UCSD-AML1 (cell line): ENCODE measurements around the gene MIA.
"Not testable (repeated sequence)": the region's sequence is repeated elsewhere in the genome, so short reads cannot be mapped to it uniquely, and the experiment has no call there.

ENCODE experiments used
- DNase-seq: peaks from one replicate; lab custom pipeline; 2025; ENCODE audit not compliant: unreplicated experiment; lab: John Stamatoyannopoulos, UW

MIA gene

GRCh38 chr19:40750058-40750873 lies 25.1 kb upstream of the MIA start, which contains the start of gene ACTMAP:
ACTMAP (minus strand) TSS chr19:40750477; CDS start chr19:40749803, 674 bp downstream.
- peak; percentile 100 for DNase-seq

- peak; percentile 97 for DNase-seq
These were observed 24.3 kb upstream of the MIA start, which contains the start of gene SNRPA for GRCh38 chr19:40750874-40751537. SNRPA (plus strand) TSS chr19:40751203; CDS start chr19:40751409, 206 bp downstream.

- DNase-seq = no peak
These were observed 23.0 kb upstream of the MIA start for GRCh38 chr19:40752257-40752781.

GRCh38 chr19:40754611-40755247 lies 20.6 kb upstream of the MIA start:
- DNase-seq = no peak

GRCh38 chr19:40755248-40755624 lies 20.1 kb upstream of the MIA start:
- no peak for DNase-seq

- DNase-seq = no peak
These were observed 19.5 kb upstream of the MIA start for GRCh38 chr19:40755791-40756190.

- no peak for DNase-seq
These were observed 18.7 kb upstream of the MIA start for GRCh38 chr19:40756502-40757110.

- no peak for DNase-seq
These were observed 16.8 kb upstream of the MIA start for GRCh38 chr19:40758491-40758890.

- DNase-seq = no peak
These were observed 16.0 kb upstream of the MIA start for GRCh38 chr19:40759352-40759751.

- no peak for DNase-seq
These were observed 12.4 kb upstream of the MIA start for GRCh38 chr19:40762754-40763470.

GRCh38 chr19:40763526-40763925 lies 11.8 kb upstream of the MIA start:
- DNase-seq = no peak

- no peak for DNase-seq
These were observed 11.4 kb upstream of the MIA start for GRCh38 chr19:40763963-40764362.

GRCh38 chr19:40766385-40766784 lies 8.9 kb upstream of the MIA start:
- not testable (repeated sequence) for DNase-seq

- no peak for DNase-seq
These were observed 6.5 kb upstream of the MIA start for GRCh38 chr19:40768869-40769268.

- DNase-seq = not testable (repeated sequence)
These were observed 4.0 kb upstream of the MIA start for GRCh38 chr19:40771101-40771862.

- DNase-seq = no peak
These were observed 306 bp downstream of the MIA start for GRCh38 chr19:40775632-40776022.

- no peak for DNase-seq
These were observed 1.0 kb downstream of the MIA start for GRCh38 chr19:40776364-40776763.

- DNase-seq = peak; percentile 90
These were observed 1.8 kb downstream of the MIA start for GRCh38 chr19:40776932-40777644.

- no peak for DNase-seq
These were observed 2.3 kb downstream of the MIA start for GRCh38 chr19:40777645-40777936.
